Right lung (tissue), 5 donors: ENCODE results near the gene LAMTOR2. TPM values are rescaled to one million over a fixed set of nuclear protein-coding genes. Genes with fewer than 3 reads are reported as not detected.
A peak's percentile ranks its signal among the peaks of the same experiment; 100 is the strongest.

Experiments
- DNase-seq, 2 donors: peaks; one replicate each; pipeline ENCODE4 v3.0.0-alpha.2; 2013
- polyA plus RNA-seq, 5 donors: library from polyadenylated mRNA; unstranded; fragments of 120-200 nt; gene quantifications; one replicate each; pipeline versions ENCODE4 v1.2.1 to v1.2.3, GENCODE V29; 2013; ENCODE audit warnings: inconsistent platforms in 1 of 5, low replicate concordance in 1 of 5; ENCODE audit not compliant: insufficient read length in 5 of 5, insufficient read depth in 1 of 5

LAMTOR2 gene
- polyA plus RNA-seq, 5 donors, result 38.2 to 54.2 (median 44.5) TPM

GRCh38 chr1:156074661-156075060, 20.1 kb downstream of the LAMTOR2 start:
- no peak for DNase-seq

- DNase-seq, result no peak
Observed at GRCh38 chr1:156075162-156075561, 20.6 kb downstream of the LAMTOR2 start.

GRCh38 chr1:156075775-156076204, 21.2 kb downstream of the LAMTOR2 start:
- DNase-seq, result no peak

- DNase-seq, result peak; percentile 44 to 57
Observed at GRCh38 chr1:156076609-156077429, 22.2 kb downstream of the LAMTOR2 start.

GRCh38 chr1:156077430-156077760, 22.8 kb downstream of the LAMTOR2 start:
- no peak for DNase-seq

GRCh38 chr1:156078728-156079127, 24.1 kb downstream of the LAMTOR2 start:
- DNase-seq, result no peak

GRCh38 chr1:156079762-156080161, 25.2 kb downstream of the LAMTOR2 start:
- DNase-seq, result no peak

GRCh38 chr1:156080241-156080862, 25.8 kb downstream of the LAMTOR2 start:
- DNase-seq, result peak in 1 of 2 donors; percentile 43

GRCh38 chr1:156080863-156081179, 26.2 kb downstream of the LAMTOR2 start:
- DNase-seq, result peak in 1 of 2 donors; percentile 46

GRCh38 chr1:156081180-156081916, 26.8 kb downstream of the LAMTOR2 start:
- peak in 1 of 2 donors; percentile 45 for DNase-seq

- DNase-seq, result no peak
Observed at GRCh38 chr1:156081917-156082308, 27.3 kb downstream of the LAMTOR2 start.

- DNase-seq, result peak; percentile 93 to 94
Observed at GRCh38 chr1:156082309-156083091, 27.9 kb downstream of the LAMTOR2 start, which contains the start of gene MEX3A. MEX3A (minus strand) TSS chr1:156082465; CDS start chr1:156081998, 467 bp downstream.

- DNase-seq, result no peak
Observed at GRCh38 chr1:156083800-156084790, 29.5 kb downstream of the LAMTOR2 start.

GRCh38 chr1:156086256-156086662, 31.7 kb downstream of the LAMTOR2 start:
- no peak for DNase-seq

GRCh38 chr1:156089704-156090103, 35.1 kb downstream of the LAMTOR2 start:
- DNase-seq, result no peak

- DNase-seq, result no peak
Observed at GRCh38 chr1:156090138-156090839, 35.7 kb downstream of the LAMTOR2 start.

- DNase-seq, result peak; percentile 67 to 76
Observed at GRCh38 chr1:156090840-156091188, 36.2 kb downstream of the LAMTOR2 start.

- no peak for DNase-seq
Observed at GRCh38 chr1:156091610-156092009, 37.0 kb downstream of the LAMTOR2 start.

GRCh38 chr1:156095906-156096508, 41.4 kb downstream of the LAMTOR2 start:
- no peak for DNase-seq
